ENCODE results near the gene ZNF853. TPM values are rescaled to one million over a fixed set of nuclear protein-coding genes. Genes with fewer than 3 reads are reported as not detected.

Gene ZNF853
- total RNA-seq, result 3.9 and 5.3 TPM in 2 replicates

GRCh38 chr7:6614953-6615722 lies at the start of gene ZNF853:
ZNF853 (plus strand) TSS chr7:6615610; CDS start chr7:6616175, 565 bp downstream.

DNA sequence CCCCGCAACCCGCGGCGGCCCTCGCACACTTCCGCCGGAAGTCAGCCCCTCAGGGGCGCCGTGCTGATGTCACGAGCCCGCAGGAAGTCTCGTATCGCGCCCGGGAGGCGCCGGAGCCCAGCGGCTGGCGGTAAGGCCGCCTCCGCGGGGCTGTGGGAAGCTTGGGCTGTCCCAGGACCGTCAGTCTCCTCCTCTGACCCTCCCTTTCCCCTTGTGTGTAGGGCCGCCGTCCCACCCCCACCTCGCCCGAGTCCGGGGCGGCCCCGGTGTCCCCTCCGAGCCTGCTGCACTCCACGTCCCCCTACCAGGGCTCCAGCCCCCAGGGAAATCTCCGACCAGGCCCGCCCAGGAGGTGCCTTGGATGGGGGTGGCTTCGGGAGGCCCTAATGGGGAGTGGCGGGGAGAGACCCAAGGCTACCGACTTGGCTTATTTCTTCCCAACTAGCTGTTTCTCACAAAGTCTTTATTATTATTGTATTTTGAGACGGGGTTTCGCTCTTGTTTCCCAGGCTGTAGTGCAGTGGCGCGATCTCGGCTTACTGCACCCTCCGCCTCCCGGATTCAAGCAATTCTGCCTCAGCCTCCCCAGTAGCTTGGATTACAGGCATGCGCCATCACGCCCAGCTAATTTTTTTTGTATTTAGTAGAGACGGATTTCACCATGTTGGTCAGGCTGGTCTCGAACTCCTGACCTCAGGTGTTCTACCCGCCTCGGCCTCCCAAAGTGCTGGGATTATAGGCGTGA lies 37.9 kb upstream of the ZNF853 start, which contains the start of gene ZDHHC4:
TSS of gene ZDHHC4 (plus strand) at position 86 of the 745 bp plus-strand sequence. CDS start 3,108 bp downstream, outside the sequence.

GRCh38 chr7:6589829-6590644 lies 25.4 kb upstream of the ZNF853 start, which contains the start of gene INTS15:
INTS15 (plus strand) TSS chr7:6590021; CDS start chr7:6590284, 263 bp downstream.

GRCh38 chr7:6636741-6637543 lies 21.5 kb downstream of the ZNF853 start, which contains the start of gene ZNF316:
ZNF316 (plus strand) TSS chr7:6637318; CDS start chr7:6642410, 5,092 bp downstream.

Other genes starting within 250 kb of the ZNF853 start
- gene RAC1, start 241.1 kb upstream of the ZNF853 start, total RNA-seq, result 38.0 and 67.5 TPM in 2 replicates
- 14.7 and 18.7 TPM in 2 replicates for gene DAGLB, start 167.7 kb upstream of the ZNF853 start, total RNA-seq
- gene KDELR2, start 131.5 kb upstream of the ZNF853 start, total RNA-seq, result 314 and 378 TPM in 2 replicates
- gene GRID2IP, start 64.1 kb upstream of the ZNF853 start, total RNA-seq, result not detected in 2 replicates
- 52.9 and 67.7 TPM in 2 replicates for gene ZDHHC4, start 38.2 kb upstream of the ZNF853 start, total RNA-seq
- 8.9 and 9.8 TPM in 2 replicates for gene INTS15, start 25.6 kb upstream of the ZNF853 start, total RNA-seq
- gene ZNF316, start 21.7 kb downstream of the ZNF853 start, total RNA-seq, result 12.2 and 19.7 TPM in 2 replicates
- gene ZNF12, start 91.3 kb downstream of the ZNF853 start, total RNA-seq, result 17.5 and 20.9 TPM in 2 replicates
- gene RSPH10B2, start 138.5 kb downstream of the ZNF853 start, total RNA-seq, result 0.05 TPM in 1 of 2 replicates, not detected in the other
- 46.8 and 62.4 TPM in 2 replicates for gene CCZ1B, start 210.7 kb downstream of the ZNF853 start, total RNA-seq

All from smooth muscle cell of the umbilical artery (primary cell).